GM08714 (cell line): ENCODE data around the gene PDE4D.

Experiments
- H3K4me3 ChIP-seq: fragments of 200-500 bp; sonication (Bioruptor generic); 2 replicates; pipeline ENCODE4 v1.5.1; 2014; ENCODE audit warnings: mild to moderate bottlenecking, low read length, inconsistent platforms
- ZNF274 ChIP-seq: IDR thresholded peaks from 2 replicates; pipeline ENCODE4 v1.6.1; 2012; ENCODE audit warnings: mild to moderate bottlenecking, low read depth, low read length

Gene PDE4D

GRCh38 chr5:59093329-59093728 is 800.2 kb downstream of the PDE4D start:
- H3K4me3 ChIP-seq, result no peak overlapping the region
- TF ChIP-seq ZNF274, result no peak

DNA sequence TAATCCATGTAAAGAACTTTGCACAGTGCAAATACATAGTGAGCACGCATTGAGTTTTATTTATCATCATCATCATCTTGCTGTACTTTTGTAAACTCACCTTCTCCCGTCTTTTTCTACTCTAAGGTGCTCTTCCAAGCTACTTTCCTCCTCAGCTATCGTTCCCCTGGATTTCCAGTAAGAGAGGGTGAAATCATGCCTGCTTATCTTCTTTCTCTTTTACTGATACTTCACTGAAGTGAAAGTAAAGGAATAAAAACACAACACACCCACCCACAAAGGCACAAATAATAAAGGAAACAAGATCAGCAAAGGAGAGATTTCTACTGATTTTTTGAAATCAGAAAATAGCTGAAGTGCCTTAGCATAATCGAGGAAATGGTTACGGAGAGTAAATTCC is 800.8 kb downstream of the PDE4D start:
- no peak overlapping the region for H3K4me3 ChIP-seq
- no peak for TF ChIP-seq ZNF274

DNA sequence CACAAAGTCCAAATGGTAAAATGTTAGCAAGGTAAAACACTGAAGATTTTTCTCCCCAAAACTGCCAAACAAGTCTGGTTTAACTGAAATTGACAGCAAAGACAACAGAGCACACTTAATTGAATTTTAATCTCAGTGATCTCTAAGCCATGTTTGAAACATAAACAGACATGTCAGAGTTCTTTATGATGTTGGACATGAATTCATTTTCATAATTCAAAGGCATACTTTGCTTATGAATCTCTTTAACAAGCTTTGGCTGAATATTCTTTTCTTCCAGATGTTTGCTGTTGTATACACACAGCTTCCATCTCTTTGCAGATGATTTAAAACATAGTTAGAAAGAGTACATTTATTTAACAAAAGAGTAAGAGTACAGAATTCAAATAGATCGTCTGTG is 801.6 kb downstream of the PDE4D start:
- H3K4me3 ChIP-seq, result no peak overlapping the region
- no peak for TF ChIP-seq ZNF274

GRCh38 chr5:59090323-59090722 is 803.2 kb downstream of the PDE4D start:
- no peak for TF ChIP-seq ZNF274

GRCh38 chr5:59089767-59090166 is 803.8 kb downstream of the PDE4D start:
- TF ChIP-seq ZNF274, result no peak
- no peak overlapping the region for H3K4me3 ChIP-seq

More at GRCh38 chr5:59090323-59090722, 803.2 kb downstream of the PDE4D start:
- no peak overlapping the region for H3K4me3 ChIP-seq

- no peak overlapping the region for H3K4me3 ChIP-seq
- no peak for TF ChIP-seq ZNF274
Observed at GRCh38 chr5:59088546-59088945, 805.0 kb downstream of the PDE4D start.

DNA sequence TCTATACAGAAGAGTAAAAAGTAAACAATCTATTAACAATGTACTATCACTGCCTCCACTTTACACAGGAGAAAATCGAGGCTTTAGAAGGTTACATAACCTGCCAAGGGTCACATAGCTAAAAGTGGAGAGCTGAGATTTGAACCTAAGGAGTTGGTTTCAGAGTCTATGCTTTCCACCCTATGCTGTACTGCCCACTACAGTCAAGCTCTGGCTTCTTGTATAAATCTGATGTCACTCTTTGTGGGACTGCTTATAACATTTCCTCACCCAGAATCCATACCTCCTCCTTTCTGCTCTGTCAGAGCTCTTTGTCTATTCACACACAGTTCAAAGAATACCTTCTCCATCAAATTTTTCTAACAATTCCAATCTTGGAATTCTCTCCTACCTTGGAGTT is 807.5 kb downstream of the PDE4D start:
- no peak for TF ChIP-seq ZNF274
- no peak overlapping the region for H3K4me3 ChIP-seq

DNA sequence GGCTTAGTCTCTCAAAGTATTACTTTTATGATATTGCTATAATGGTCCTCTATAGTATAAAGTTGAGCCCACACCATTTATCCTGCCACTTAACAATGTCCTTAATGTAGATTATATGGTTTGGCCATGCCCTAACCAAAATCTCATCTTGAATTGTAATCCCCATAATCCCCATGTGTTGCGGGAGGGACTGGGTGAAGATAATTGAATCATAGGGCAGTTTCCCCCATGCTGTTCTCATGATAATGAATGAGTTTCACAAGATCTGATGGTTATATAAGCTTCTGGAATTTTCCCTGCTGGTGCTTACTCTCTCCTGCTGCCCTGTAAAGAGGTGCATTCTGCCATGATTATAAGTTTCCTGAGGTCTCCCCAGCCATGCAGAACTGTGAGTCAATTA is 811.8 kb downstream of the PDE4D start:
- no peak for TF ChIP-seq ZNF274
- no peak overlapping the region for H3K4me3 ChIP-seq

GRCh38 chr5:59079622-59080620 is 813.6 kb downstream of the PDE4D start:
- TF ChIP-seq ZNF274, result no peak

GRCh38 chr5:59071755-59072549 is 821.6 kb downstream of the PDE4D start:
- no peak overlapping the region for H3K4me3 ChIP-seq
- no peak for TF ChIP-seq ZNF274

More at GRCh38 chr5:59079622-59080620, 813.6 kb downstream of the PDE4D start:
- no peak overlapping the region for H3K4me3 ChIP-seq

- no peak for TF ChIP-seq ZNF274
- no peak overlapping the region for H3K4me3 ChIP-seq
Observed at GRCh38 chr5:59069438-59070079, 824.0 kb downstream of the PDE4D start.

DNA sequence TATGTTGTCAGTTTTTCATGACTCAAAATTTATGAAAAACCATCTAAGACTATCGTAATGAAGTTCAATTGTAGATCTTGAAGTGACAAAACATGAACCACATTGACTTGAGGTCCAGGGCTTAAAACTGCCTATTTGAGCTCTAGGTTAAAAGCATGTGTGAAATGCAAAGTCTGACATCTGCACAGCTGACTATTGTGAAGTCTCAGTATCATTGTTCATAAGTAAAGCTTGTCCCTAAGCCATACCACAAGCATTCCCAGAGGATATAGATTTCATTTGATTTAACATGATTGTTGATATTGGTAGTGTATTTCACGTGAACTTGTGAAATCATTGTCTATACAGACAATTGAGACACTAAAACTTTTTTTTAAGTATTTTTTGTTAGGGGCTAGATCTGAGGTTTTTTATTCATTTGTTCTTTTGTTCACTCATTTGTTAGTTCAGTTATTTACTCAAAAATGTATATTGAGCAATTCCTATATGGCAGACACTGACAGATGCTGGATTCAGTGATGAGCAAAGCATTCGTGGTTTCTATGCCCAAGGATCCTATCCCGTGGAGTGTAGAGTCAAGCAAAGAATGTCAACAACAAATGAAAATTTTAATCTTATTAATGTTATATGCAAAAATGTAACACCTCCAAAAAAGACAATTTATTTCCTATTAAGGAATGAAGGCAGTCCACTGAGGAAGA is 825.4 kb downstream of the PDE4D start:
- no peak overlapping the region for H3K4me3 ChIP-seq
- no peak for TF ChIP-seq ZNF274

GRCh38 chr5:59066367-59067163 is 827.0 kb downstream of the PDE4D start:
- no peak overlapping the region for H3K4me3 ChIP-seq
- TF ChIP-seq ZNF274, result no peak

DNA sequence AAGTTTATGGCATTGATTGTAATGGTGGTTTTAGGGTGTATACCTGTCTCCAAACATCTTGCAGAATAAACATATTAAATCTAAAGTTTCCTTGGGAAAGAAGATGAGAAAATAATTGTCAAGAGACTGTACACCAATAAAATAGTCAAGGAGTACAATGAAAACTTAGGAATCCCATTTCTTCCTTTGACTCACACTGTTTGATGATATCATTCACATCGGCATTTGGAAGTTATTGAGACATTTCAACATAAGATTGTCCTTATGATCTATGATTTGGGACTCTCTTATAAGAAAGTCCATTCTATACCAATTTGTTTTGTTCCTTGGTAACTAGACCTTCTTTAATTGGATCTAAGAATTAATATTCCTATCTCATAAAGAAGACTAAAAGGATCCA is 828.0 kb downstream of the PDE4D start:
- no peak overlapping the region for H3K4me3 ChIP-seq
- TF ChIP-seq ZNF274, result no peak
